Measurements from ENCODE around the gene EVI5. TPM values are rescaled to one million over a fixed set of nuclear protein-coding genes. Genes with fewer than 3 reads are reported as not detected.

EVI5 gene
- polyA plus RNA-seq, 1 donor from 2014 or later: 8.5 TPM

GRCh38 chr1:92711473-92712165, 73.3 kb downstream of the EVI5 start:
- H3K9ac ChIP-seq (ENCODE audit: low read length): no peak overlapping the region
- no peak overlapping the region for H2AFZ ChIP-seq (ENCODE audit: low read depth, low read length)
- no peaks in the 10 kb centered on the region for H3K36me3 ChIP-seq (ENCODE audit: insufficient read depth, low read length)
- H3F3A ChIP-seq (ENCODE audit: insufficient read depth, low read length, poor library complexity, severe bottlenecking): no peaks in the 10 kb centered on the region
- no peaks in the 10 kb centered on the region for H3K9me3 ChIP-seq (ENCODE audit: low read length)
- H3K9me2 ChIP-seq (ENCODE audit: insufficient read depth, low read length): no peaks in the 10 kb centered on the region
- no peak overlapping the region for H3K4me3 ChIP-seq (ENCODE audit: low read length)
- H3K27me3 ChIP-seq (ENCODE audit: insufficient read depth, low read depth, low read length): no peaks in the 10 kb centered on the region
- H3K4me2 ChIP-seq (ENCODE audit: low read length): no peak overlapping the region
- H3K27ac ChIP-seq (ENCODE audit: low read length): no peak overlapping the region
- H4K20me1 ChIP-seq (ENCODE audit: insufficient read depth): no peaks in the 10 kb centered on the region
- no peak for TF ChIP-seq SMC3 (conservative IDR thresholded peaks at IDR 0.05; ENCODE audit: poor library complexity)
- TF ChIP-seq EZH2 (IDR thresholded peaks at IDR 0.05; ENCODE audit: borderline replicate concordance, insufficient read depth, low read length, poor library complexity, severe bottlenecking): no peak
- no peak for TF ChIP-seq REST (IDR thresholded peaks at IDR 0.05; ENCODE audit: borderline replicate concordance)
- no peak for TF ChIP-seq CTCF (IDR thresholded peaks at IDR 0.05; ENCODE audit: poor library complexity, severe bottlenecking)
- no peak for TF ChIP-seq RAD21 (conservative IDR thresholded peaks at IDR 0.05)
- no peak for TF ChIP-seq POLR2AphosphoS5 (IDR thresholded peaks at IDR 0.05)
- no peak for TF ChIP-seq MXI1 (conservative IDR thresholded peaks at IDR 0.05; ENCODE audit: poor library complexity, severe bottlenecking)
- TF ChIP-seq EP300 (conservative IDR thresholded peaks at IDR 0.05; ENCODE audit: poor library complexity, severe bottlenecking): no peak
- TF ChIP-seq TAF1 (IDR thresholded peaks at IDR 0.05; ENCODE audit: low read depth): no peak
- no peaks in the 10 kb centered on the region for H3K79me2 ChIP-seq (replicated peaks; ENCODE audit: insufficient read depth, low read length)

GRCh38 chr1:92709738-92710137, 75.2 kb downstream of the EVI5 start:
- no peaks in the 10 kb centered on the region for H3K36me3 ChIP-seq (ENCODE audit: insufficient read depth, low read length)
- TF ChIP-seq MXI1 (conservative IDR thresholded peaks at IDR 0.05; ENCODE audit: poor library complexity, severe bottlenecking) (no peak), EP300 (conservative IDR thresholded peaks at IDR 0.05; ENCODE audit: poor library complexity, severe bottlenecking) (no peak), REST (IDR thresholded peaks at IDR 0.05; ENCODE audit: borderline replicate concordance) (no peak), CTCF (IDR thresholded peaks at IDR 0.05; ENCODE audit: poor library complexity, severe bottlenecking) (no peak), TAF1 (IDR thresholded peaks at IDR 0.05; ENCODE audit: low read depth) (no peak), EZH2 (IDR thresholded peaks at IDR 0.05; ENCODE audit: borderline replicate concordance, insufficient read depth, low read length, poor library complexity, severe bottlenecking) (no peak), SMC3 (conservative IDR thresholded peaks at IDR 0.05; ENCODE audit: poor library complexity) (no peak), POLR2AphosphoS5 (IDR thresholded peaks at IDR 0.05) (no peak), RAD21 (conservative IDR thresholded peaks at IDR 0.05) (no peak)
- H3K9me3 ChIP-seq (ENCODE audit: low read length): no peaks in the 10 kb centered on the region
- no peaks in the 10 kb centered on the region for H3K27me3 ChIP-seq (ENCODE audit: insufficient read depth, low read depth, low read length)
- H3K27ac ChIP-seq (ENCODE audit: low read length): no peak overlapping the region
- H3K4me3 ChIP-seq (ENCODE audit: low read length): no peak overlapping the region
- no peaks in the 10 kb centered on the region for H3F3A ChIP-seq (ENCODE audit: insufficient read depth, low read length, poor library complexity, severe bottlenecking)
- H3K9me2 ChIP-seq (ENCODE audit: insufficient read depth, low read length): no peaks in the 10 kb centered on the region
- H2AFZ ChIP-seq (ENCODE audit: low read depth, low read length): no peak overlapping the region
- no peaks in the 10 kb centered on the region for H3K79me2 ChIP-seq (replicated peaks; ENCODE audit: insufficient read depth, low read length)
- no peak overlapping the region for H3K9ac ChIP-seq (ENCODE audit: low read length)
- H4K20me1 ChIP-seq (ENCODE audit: insufficient read depth): no peaks in the 10 kb centered on the region
- H3K4me2 ChIP-seq (ENCODE audit: low read length): no peak overlapping the region
